Measurements from ENCODE around the gene CD33. TPM values are rescaled to one million over a fixed set of nuclear protein-coding genes. Genes with fewer than 3 reads are reported as not detected.

Gene CD33
- total and polyA plus RNA-seq, 2 of the 8 experiments (the other 6 are each of a cell fraction or from before 2014, with no cell fraction given), result 0.06 TPM; not detected in 1

GRCh38 chr19:51250786-51251467 is 26.0 kb downstream of the CD33 start, which contains the start of gene SIGLECL1:
Gene SIGLECL1, plus strand, starts transcription at chr19:51251080. Its CDS starts 12,993 bp downstream, at chr19:51264073.
- peaks cover 0 to 7% of the 10 kb centered on the region in 2 experiments; a peak in 1 of 4 replicates for H3K9me3 ChIP-seq (ENCODE audit: insufficient read depth in 2 of 2, low read depth in 1 of 2, low read length in 1 of 2)
- no peaks in the 10 kb centered on the region for H3K23me2 ChIP-seq (ENCODE audit: low read depth, low read length)
- FAIRE-seq (no peak), DNase-seq (ENCODE audit: low read depth in 1 of 2, low spot score in 2 of 2) (no peak)
- H3K23ac ChIP-seq (ENCODE audit: insufficient read length), result no peak within 1 kb of the TSS
- no peak within 1 kb of the TSS for H3K56ac ChIP-seq (replicated peaks; ENCODE audit: insufficient read length, low read depth, low read length)
- no peak within 1 kb of the TSS for H4K8ac ChIP-seq (ENCODE audit: extremely low read depth, insufficient read depth, low read length)
- no peak within 1 kb of the TSS for H4K91ac ChIP-seq (replicated peaks; ENCODE audit: insufficient read length, low read length)
- no peak within 1 kb of the TSS for H3K14ac ChIP-seq (ENCODE audit: insufficient read length)
- H3K9ac ChIP-seq (replicated peaks in 1 of 4; ENCODE audit: extremely low read depth in 1 of 4, low read depth in 3 of 4, low read length in 3 of 4), result no peak within 1 kb of the TSS
- 88% methylated on average over 23 of the region's 23 CpGs; no CpG with 5 or more reads in 1 of the 2 experiments for WGBS, 2 experiments (ENCODE audit: extremely low coverage in 1 of 2, insufficient coverage in 1 of 2, insufficient read length in 1 of 2, insufficient replicate concordance in 2 of 2, low coverage in 1 of 2, low lambda C conversion rate in 2 of 2, missing lambda C conversion rate in 1 of 2)
- no peaks in the 10 kb centered on the region for H4K20me1 ChIP-seq (replicated peaks in 1 of 2; ENCODE audit: control insufficient read depth in 1 of 2, insufficient read depth in 2 of 2, low read length in 2 of 2)
- no peak within 1 kb of the TSS for H3K18ac ChIP-seq (ENCODE audit: extremely low read depth, low read length)
- H2BK5ac ChIP-seq (ENCODE audit: low read depth, low read length), result 0 out of 2 replicates have a peak within 1 kb of the TSS, but pooled peaks have one; percentile 18
- H2BK20ac ChIP-seq (ENCODE audit: low read length), result no peak within 1 kb of the TSS
- no peak within 1 kb of the TSS for H2AK5ac ChIP-seq (ENCODE audit: low read depth, low read length)
- H3K4me2 ChIP-seq (ENCODE audit: insufficient read depth in 1 of 2, low read depth in 2 of 2, low read length in 2 of 2), result no peak within 1 kb of the TSS
- H3K27me3 ChIP-seq (replicated peaks in 1 of 4; ENCODE audit: control insufficient read depth in 3 of 4, extremely low read depth in 1 of 4, insufficient read depth in 3 of 4, low read length in 3 of 4), result no peaks in the 10 kb centered on the region
- no peak within 1 kb of the TSS for H3K4me3 ChIP-seq (ENCODE audit: extremely low read depth in 1 of 4, insufficient read depth in 2 of 4, low read depth in 3 of 4, low read length in 4 of 4)
- ChIA-PET CTCF (ENCODE audit: partially characterized antibody) (interaction anchor here (0.5 to 2.3 kb wide), 4 partner anchors 8 to 92 kb away, joined by 3 to 13 read pairs (median 6); no protein-coding TSS in a partner anchor), POLR2A (ENCODE audit: partially characterized antibody) (no interaction called here)
- H2BK12ac ChIP-seq (ENCODE audit: low read depth, low read length), result no peak within 1 kb of the TSS
- no peak within 1 kb of the TSS; the same call in 1 of the 2 replicates for H2AFZ ChIP-seq (ENCODE audit: low read length)
- no peak within 1 kb of the TSS for H3K4ac ChIP-seq (replicated peaks; ENCODE audit: insufficient read length, low read depth, low read length)
- no peak within 1 kb of the TSS for H2BK120ac ChIP-seq (replicated peaks; ENCODE audit: low read depth, low read length)
- no peak within 1 kb of the TSS for H3K27ac ChIP-seq (ENCODE audit: low read depth, low read length)
- no peaks in the 10 kb centered on the region for H3K4me1 ChIP-seq (replicated peaks in 1 of 4; ENCODE audit: control insufficient read depth in 3 of 4, insufficient read depth in 4 of 4, low read length in 3 of 4)
- TF ChIP-seq MAX (IDR thresholded peaks at IDR 0.05) (no peak), JUN (IDR thresholded peaks at IDR 0.05; ENCODE audit: low read depth, low read length) (no peak), SP1 (IDR thresholded peaks at IDR 0.05; ENCODE audit: low read depth, low read length) (peak; percentile 72), CTCF (IDR thresholded peaks at IDR 0.05; ENCODE audit: control extremely low read depth in 1 of 3, insufficient read depth in 1 of 3, low read depth in 1 of 3, low read length in 3 of 3) (peak in 1 of 3 experiments; percentile 11; a peak in 1 of 4 replicates), ATF2 (IDR thresholded peaks at IDR 0.05; ENCODE audit: low read length) (no peak), RAD21 (IDR thresholded peaks at IDR 0.05 in 1 of 2, conservative IDR thresholded peaks at IDR 0.05 in 1 of 2; ENCODE audit: low read depth in 2 of 2, low read length in 2 of 2) (peak in 1 of 2 experiments; percentile 11; a peak in 1 of 4 replicates)
- H3K79me1 ChIP-seq (ENCODE audit: low read depth, low read length), result no peaks in the 10 kb centered on the region
- no peaks in the 10 kb centered on the region for H3K79me2 ChIP-seq (ENCODE audit: control insufficient read depth in 1 of 2, insufficient read depth in 2 of 2, low read length in 2 of 2)
- no peak within 1 kb of the TSS for H4K5ac ChIP-seq (ENCODE audit: insufficient read length, low read depth, low read length)
- H3K36me3 ChIP-seq (ENCODE audit: control insufficient read depth in 2 of 4, insufficient read depth in 4 of 4, low read length in 3 of 4), result no peaks in the 10 kb centered on the region
- no peak within 1 kb of the TSS for H2BK15ac ChIP-seq (ENCODE audit: low read length)
